B cell (primary cell): ENCODE results near the gene MYCBPAP. TPM values are rescaled to one million over a fixed set of nuclear protein-coding genes. Genes with fewer than 3 reads are reported as not detected.

Experiments used
- ATAC-seq: fragments of 200-7000 bp; cut with Tn5 transposase; one replicate; pipeline ENCODE4 v1.10.0; 2021; ENCODE audit warnings: low read depth, mild to moderate bottlenecking, moderate number of reproducible peaks, moderate library complexity
- CTCF ChIA-PET: fragments of 350-600 bp; sonication (Branson Sonifier 250); formaldehyde crosslinking; loops from one replicate; lab custom pipeline; 2021; ENCODE audit warnings: antibody characterized with exemption, inconsistent platforms; lab: Charles Lee
- POLR2A ChIA-PET: fragments of 350-600 bp; sonication (Branson Sonifier 250); formaldehyde crosslinking; loops from one replicate; lab custom pipeline; 2021; ENCODE audit warnings: antibody characterized with exemption; lab: Charles Lee
- DNase-seq: peaks from one replicate; pipeline ENCODE4 v3.0.0; 2013
- H2AFZ ChIP-seq: 2 replicates; pipeline ENCODE4 v1.6.1; 2012; ENCODE audit warnings: mild to moderate bottlenecking, low read depth, low read length; ENCODE audit not compliant: insufficient read depth, poor library complexity, severe bottlenecking
- H3K27ac ChIP-seq, 2 donors: 1 replicate in 1 of 2; 2 replicates in 1 of 2; pipeline ENCODE4 v1.5.1; 2012 to 2013; ENCODE audit warnings: low read length in 2 of 2, mild to moderate bottlenecking in 2 of 2, moderate library complexity in 1 of 2
- H3K27me3 ChIP-seq, 4 experiments: fragments of 200-600 bp in 1 of 4; sonication (generic) in 1 of 4; replicated peaks in 1 of 4; 1 replicate in 2 of 4; 2 replicates in 2 of 4; pipeline versions ENCODE4 v1.6.1 to v1.7.0; 2013 to 2016; ENCODE audit warnings: low read length in 3 of 4, mild to moderate bottlenecking in 2 of 4, mixed read lengths in 1 of 4, moderate library complexity in 1 of 4; ENCODE audit not compliant: insufficient read depth in 4 of 4, control insufficient read depth in 3 of 4; ENCODE audit errors: control extremely low read depth in 1 of 4
- H3K36me3 ChIP-seq, 2 experiments: replicated peaks in 1 of 2; 1 replicate in 1 of 2; 2 replicates in 1 of 2; pipeline versions ENCODE4 v1.6.1 to v1.7.1; 2013; ENCODE audit warnings: low read length in 1 of 2; ENCODE audit not compliant: insufficient read depth in 2 of 2, control insufficient read depth in 1 of 2; ENCODE audit errors: control extremely low read depth in 1 of 2, extremely low read depth in 1 of 2
- H3K4me1 ChIP-seq, 2 donors: fragments of 200-600 bp in 1 of 2; sonication (generic) in 1 of 2; 1 replicate in 1 of 2; 2 replicates in 1 of 2; pipeline versions ENCODE4 v1.5.1 to v1.6.1; 2013 to 2017; ENCODE audit warnings: low read length in 2 of 2; ENCODE audit not compliant: control insufficient read depth in 2 of 2, insufficient read depth in 2 of 2
- H3K4me2 ChIP-seq: replicated peaks from 2 replicates; pipeline ENCODE3; 2012; ENCODE audit warnings: mild to moderate bottlenecking, low read depth, low read length; ENCODE audit not compliant: poor library complexity, severe bottlenecking
- H3K4me3 ChIP-seq, 5 experiments: fragments of 200-600 bp in 1 of 5; sonication (generic) in 1 of 5; 1 replicate in 3 of 5; 2 replicates in 2 of 5; pipeline versions ENCODE4 v1.5.1 to v1.7.0; 2011 to 2016; ENCODE audit warnings: low read length in 4 of 5, mild to moderate bottlenecking in 4 of 5, low read depth in 2 of 5, control low read depth in 1 of 5, moderate library complexity in 1 of 5; ENCODE audit not compliant: insufficient read depth in 1 of 5; ENCODE audit errors: control extremely low read depth in 1 of 5, extremely low read depth in 1 of 5
- H3K79me2 ChIP-seq: fragments of 200-600 bp; sonication (generic); one replicate; pipeline ENCODE4 v1.6.0; 2016; ENCODE audit warnings: low read length; ENCODE audit not compliant: control insufficient read depth, insufficient read depth
- H3K9ac ChIP-seq: fragments of 200-600 bp; sonication (generic); 2 replicates; pipeline ENCODE4 v1.6.1; 2017; ENCODE audit warnings: mild to moderate bottlenecking, low read length, moderate library complexity
- H3K9me3 ChIP-seq, 3 donors: one replicate each; pipeline versions ENCODE4 v1.6.1 to v1.7.1; 2013; ENCODE audit warnings: low read length in 2 of 3; ENCODE audit not compliant: control insufficient read depth in 2 of 3, insufficient read depth in 1 of 3; ENCODE audit errors: control extremely low read depth in 1 of 3
- H4K20me1 ChIP-seq: 2 replicates; pipeline ENCODE4 v1.6.0; 2012; ENCODE audit warnings: mild to moderate bottlenecking, low read length; ENCODE audit not compliant: insufficient read depth, control insufficient read depth, poor library complexity, severe bottlenecking
- H3K27ac Mint-ChIP-seq: one replicate; pipeline ENCODE4 v1.8.0; 2021; ENCODE audit warnings: mixed read lengths
- H3K27me3 Mint-ChIP-seq: one replicate; pipeline ENCODE4 v1.8.0; 2021; ENCODE audit warnings: mixed read lengths
- H3K4me1 Mint-ChIP-seq: one replicate; pipeline ENCODE4 v1.8.0; 2021; ENCODE audit warnings: mixed read lengths
- H3K4me3 Mint-ChIP-seq: one replicate; pipeline ENCODE4 v1.8.0; 2021; ENCODE audit warnings: mixed read lengths
- H3K9me3 Mint-ChIP-seq: one replicate; pipeline ENCODE4 v1.8.0; 2022; ENCODE audit warnings: mixed read lengths; ENCODE audit not compliant: insufficient read depth
- EZH2 ChIP-seq: IDR thresholded peaks from 2 replicates; pipeline ENCODE4 v1.6.1; 2012; ENCODE audit warnings: borderline replicate concordance, low read depth, mild to moderate bottlenecking, moderate library complexity, low read length; ENCODE audit not compliant: insufficient read depth, poor library complexity, severe bottlenecking
- WGBS: methylation state at CpG from one replicate; pipeline ENCODE4 v1.1.5; 2013; ENCODE audit warnings: missing lambda C conversion rate; ENCODE audit not compliant: insufficient coverage; 5-methylcytosine and 5-hydroxymethylcytosine counted together
- intact Hi-C: fragments of 100-400 bp; cut with micrococcal nuclease; formaldehyde crosslinking; loops from one replicate; pipeline ENCODE4 v1.10.0; 2022
- polyA plus RNA-seq: library from polyadenylated mRNA; depleted of rRNA; stranded (reverse); fragments of >200 nt; gene quantifications from 2 replicates; pipeline ENCODE4 v1.2.3, GENCODE V29; 2012
- total RNA-seq, 2 donors: library from RNA; stranded (reverse); fragments of 120-200 nt in 1 of 2; gene quantifications; 1 replicate in 1 of 2; 2 replicates in 1 of 2; pipeline versions ENCODE4 v1.2.3 to v1.2.4, GENCODE V29; 2013 to 2022
- TF ChIP-seq, protein P1 (sequence below): fragments of 200-600 bp; IDR thresholded peaks from one replicate; pipeline ENCODE4 v1.8.0; 2022; ENCODE audit warnings: antibody characterized with exemption, mild to moderate bottlenecking

MYCBPAP gene
- total and polyA plus RNA-seq, 2 donors (not counting 1 experiment from before 2014, with no cell fraction given) = 1.9 to 5.1 TPM

DNA sequence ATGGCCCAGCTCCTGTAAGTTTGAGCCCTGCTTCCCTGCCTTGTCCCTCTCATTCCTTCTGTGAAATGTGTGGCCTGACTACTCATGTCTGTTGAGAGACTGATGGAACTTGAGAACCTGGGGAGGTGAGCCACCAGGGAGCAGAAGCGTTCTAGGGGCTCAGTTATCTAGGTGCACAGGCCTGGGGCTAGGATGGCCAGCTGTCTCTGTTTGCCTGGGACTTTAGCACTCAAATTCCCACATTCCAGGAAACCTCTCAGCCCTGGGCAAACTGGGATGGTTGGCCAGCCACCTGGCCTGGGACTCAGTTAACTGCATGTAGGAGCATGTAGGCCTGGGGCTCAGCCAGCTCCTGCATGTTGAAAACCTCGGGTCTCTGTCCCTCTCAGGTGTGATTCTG is 15.0 kb downstream of the MYCBPAP start:
- CTCF ChIA-PET = no interaction called here
- Histone ChIP-seq H3K36me3 (no peaks in the 10 kb centered on the region), H3K4me3 (no peak overlapping the region), H3K27ac (no peak overlapping the region), H2AFZ (no peak overlapping the region), H4K20me1 (no peaks in the 10 kb centered on the region), H3K4me1 (no peaks in the 10 kb centered on the region), H3K79me2 (no peaks in the 10 kb centered on the region), H3K4me2 (no peak overlapping the region), H3K9me3 (no peaks in the 10 kb centered on the region), H3K9ac (no peak overlapping the region), H3K27me3 (peaks cover 0 to 5% (median 2%) of the 10 kb centered on the region in 4 experiments)
- Mint-ChIP-seq H3K4me1 (no peaks in the 10 kb centered on the region), H3K27ac (no peak overlapping the region), H3K4me3 (no peak overlapping the region), H3K27me3 (no peaks in the 10 kb centered on the region), H3K9me3 (no peaks in the 10 kb centered on the region)
- POLR2A ChIA-PET = no interaction called here
- WGBS = 84% methylated on average over 2 of the region's 2 CpGs
- intact Hi-C loops = no loop called here
- TF ChIP-seq, protein P1, sequence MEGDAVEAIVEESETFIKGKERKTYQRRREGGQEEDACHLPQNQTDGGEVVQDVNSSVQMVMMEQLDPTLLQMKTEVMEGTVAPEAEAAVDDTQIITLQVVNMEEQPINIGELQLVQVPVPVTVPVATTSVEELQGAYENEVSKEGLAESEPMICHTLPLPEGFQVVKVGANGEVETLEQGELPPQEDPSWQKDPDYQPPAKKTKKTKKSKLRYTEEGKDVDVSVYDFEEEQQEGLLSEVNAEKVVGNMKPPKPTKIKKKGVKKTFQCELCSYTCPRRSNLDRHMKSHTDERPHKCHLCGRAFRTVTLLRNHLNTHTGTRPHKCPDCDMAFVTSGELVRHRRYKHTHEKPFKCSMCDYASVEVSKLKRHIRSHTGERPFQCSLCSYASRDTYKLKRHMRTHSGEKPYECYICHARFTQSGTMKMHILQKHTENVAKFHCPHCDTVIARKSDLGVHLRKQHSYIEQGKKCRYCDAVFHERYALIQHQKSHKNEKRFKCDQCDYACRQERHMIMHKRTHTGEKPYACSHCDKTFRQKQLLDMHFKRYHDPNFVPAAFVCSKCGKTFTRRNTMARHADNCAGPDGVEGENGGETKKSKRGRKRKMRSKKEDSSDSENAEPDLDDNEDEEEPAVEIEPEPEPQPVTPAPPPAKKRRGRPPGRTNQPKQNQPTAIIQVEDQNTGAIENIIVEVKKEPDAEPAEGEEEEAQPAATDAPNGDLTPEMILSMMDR = no peak
- TF ChIP-seq EZH2 = no peak
- ATAC-seq = no peak
- no peak for DNase-seq

DNA sequence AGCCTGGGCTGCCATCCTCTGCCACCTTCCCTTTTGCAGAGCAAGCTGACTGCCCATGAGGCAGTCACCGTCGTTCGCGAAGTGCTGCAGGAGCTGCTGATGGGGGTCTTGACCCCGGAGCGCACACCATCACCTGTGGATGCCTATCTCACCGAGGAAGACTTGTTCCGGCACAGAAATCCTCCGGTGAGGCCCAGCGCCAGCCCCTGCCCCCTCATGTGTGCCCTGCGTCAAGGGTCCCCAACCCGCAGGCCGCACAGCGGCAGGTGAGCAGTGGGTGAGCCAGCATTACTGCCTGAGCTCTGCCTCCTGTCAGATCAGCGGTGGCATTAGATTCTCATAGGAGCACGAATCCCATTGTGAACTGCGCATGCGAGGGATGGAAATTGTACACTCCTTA is 16.6 kb downstream of the MYCBPAP start:
- peaks cover 14% of the 10 kb centered on the region for H3K27me3 Mint-ChIP-seq
- intact Hi-C loops = no loop called here
- Histone ChIP-seq H3K4me1 (no peaks in the 10 kb centered on the region), H4K20me1 (no peaks in the 10 kb centered on the region), H2AFZ (no peak overlapping the region), H3K9ac (no peak overlapping the region), H3K4me3 (no peak overlapping the region), H3K9me3 (no peaks in the 10 kb centered on the region), H3K36me3 (no peaks in the 10 kb centered on the region), H3K4me2 (no peak overlapping the region), H3K79me2 (no peaks in the 10 kb centered on the region), H3K27ac (no peak overlapping the region), H3K27me3 (peaks cover 0 to 19% (median 10%) of the 10 kb centered on the region in 4 experiments)
- WGBS = 96% methylated on average over 14 of the region's 18 CpGs
- CTCF ChIA-PET = no interaction called here
- DNase-seq (no peak), ATAC-seq (no peak)
- POLR2A ChIA-PET = no interaction called here
- H3K27ac Mint-ChIP-seq = no peak overlapping the region
- H3K9me3 Mint-ChIP-seq = no peaks in the 10 kb centered on the region
- no peak overlapping the region for H3K4me3 Mint-ChIP-seq
- TF ChIP-seq EZH2 = no peak
- TF ChIP-seq, protein P1 = no peak
- no peaks in the 10 kb centered on the region for H3K4me1 Mint-ChIP-seq
